Retinal pigment epithelial cell (primary cell): Measurements from ENCODE around the gene TCERG1L.
"Not testable (repeated sequence)": the region's sequence is repeated elsewhere in the genome, so short reads cannot be mapped to it uniquely, and the experiment has no call there.

ENCODE experiments used
- DNase-seq: peaks from one replicate; pipeline ENCODE4 v3.0.0-alpha.2; 2010; ENCODE audit warnings: low read depth
- H3K4me3 ChIP-seq: 2 replicates; pipeline ENCODE4 v1.5.1; 2011; ENCODE audit warnings: mild to moderate bottlenecking, low read length, control low read depth, moderate library complexity
- TF ChIP-seq, protein P1 (sequence below): conservative IDR thresholded peaks from 2 replicates; pipeline ENCODE4 v1.5.1; 2011; ENCODE audit warnings: low read depth, low read length, control low read depth, inconsistent platforms

TCERG1L gene

DNA sequence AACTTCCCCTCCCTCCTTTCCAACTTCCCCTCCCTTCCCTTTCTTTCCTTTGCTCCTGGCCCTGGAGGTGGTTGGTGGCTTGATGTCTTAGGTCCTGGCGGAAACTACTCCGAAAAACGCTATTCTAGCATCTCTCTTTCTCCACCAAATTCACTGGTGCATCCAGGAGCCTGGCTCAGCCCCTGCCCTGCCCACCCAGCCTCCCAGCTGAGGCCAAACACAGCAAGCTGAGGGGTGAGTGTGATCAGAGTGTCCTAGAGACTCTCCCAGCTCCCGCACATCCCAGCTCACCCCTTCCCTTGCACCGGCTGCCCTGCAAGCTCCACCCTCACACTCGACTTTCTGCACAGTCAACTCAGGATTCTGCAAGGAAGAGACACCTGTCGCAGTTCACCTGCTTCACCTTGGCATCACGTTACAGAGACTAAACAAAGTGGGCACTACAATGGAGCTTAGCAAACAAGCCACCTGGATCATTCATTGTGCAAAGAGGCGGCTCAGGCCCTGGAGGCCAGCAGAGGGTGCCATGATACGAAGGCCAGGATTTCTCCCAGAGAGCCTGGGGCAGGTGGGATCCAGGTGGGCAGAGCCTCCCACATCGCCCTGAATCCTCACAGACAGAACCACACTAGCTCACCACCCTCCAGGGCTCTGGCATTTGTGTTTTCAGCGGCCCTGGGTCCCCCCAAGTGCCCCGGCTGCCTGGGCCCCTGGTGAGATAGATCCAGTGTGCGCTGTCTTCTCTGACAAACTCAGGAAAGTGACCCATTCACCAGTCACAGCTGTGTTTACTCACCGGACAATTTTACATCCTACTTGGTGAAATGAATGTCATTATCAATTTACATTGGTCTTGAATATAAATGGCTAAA, 169.6 kb downstream of the TCERG1L start:
- H3K4me3 ChIP-seq = no peak overlapping the region
- DNase-seq = no peak
- TF ChIP-seq, protein P1, sequence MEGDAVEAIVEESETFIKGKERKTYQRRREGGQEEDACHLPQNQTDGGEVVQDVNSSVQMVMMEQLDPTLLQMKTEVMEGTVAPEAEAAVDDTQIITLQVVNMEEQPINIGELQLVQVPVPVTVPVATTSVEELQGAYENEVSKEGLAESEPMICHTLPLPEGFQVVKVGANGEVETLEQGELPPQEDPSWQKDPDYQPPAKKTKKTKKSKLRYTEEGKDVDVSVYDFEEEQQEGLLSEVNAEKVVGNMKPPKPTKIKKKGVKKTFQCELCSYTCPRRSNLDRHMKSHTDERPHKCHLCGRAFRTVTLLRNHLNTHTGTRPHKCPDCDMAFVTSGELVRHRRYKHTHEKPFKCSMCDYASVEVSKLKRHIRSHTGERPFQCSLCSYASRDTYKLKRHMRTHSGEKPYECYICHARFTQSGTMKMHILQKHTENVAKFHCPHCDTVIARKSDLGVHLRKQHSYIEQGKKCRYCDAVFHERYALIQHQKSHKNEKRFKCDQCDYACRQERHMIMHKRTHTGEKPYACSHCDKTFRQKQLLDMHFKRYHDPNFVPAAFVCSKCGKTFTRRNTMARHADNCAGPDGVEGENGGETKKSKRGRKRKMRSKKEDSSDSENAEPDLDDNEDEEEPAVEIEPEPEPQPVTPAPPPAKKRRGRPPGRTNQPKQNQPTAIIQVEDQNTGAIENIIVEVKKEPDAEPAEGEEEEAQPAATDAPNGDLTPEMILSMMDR = no peak

DNA sequence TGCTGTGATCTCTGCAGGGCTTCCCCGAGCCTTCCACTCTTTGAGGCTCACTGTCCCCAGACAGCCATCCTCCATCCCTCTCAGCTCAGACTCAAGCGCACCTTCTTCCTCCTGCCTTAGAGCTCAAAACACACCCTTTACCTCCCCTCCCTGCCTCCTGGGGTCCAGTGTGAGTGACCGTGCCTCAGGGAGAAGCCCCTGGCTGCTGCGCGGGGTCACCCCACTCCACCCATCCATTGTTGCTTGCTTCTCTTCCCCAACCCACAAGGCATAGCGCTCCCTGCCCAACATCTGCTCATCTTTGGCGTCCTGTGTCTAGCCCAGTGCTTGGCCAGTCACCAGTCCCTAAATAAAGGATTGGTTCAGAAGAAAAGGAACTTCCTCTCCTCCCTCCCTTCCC, 170.3 kb downstream of the TCERG1L start:
- TF ChIP-seq, protein P1 = no peak

DNA sequence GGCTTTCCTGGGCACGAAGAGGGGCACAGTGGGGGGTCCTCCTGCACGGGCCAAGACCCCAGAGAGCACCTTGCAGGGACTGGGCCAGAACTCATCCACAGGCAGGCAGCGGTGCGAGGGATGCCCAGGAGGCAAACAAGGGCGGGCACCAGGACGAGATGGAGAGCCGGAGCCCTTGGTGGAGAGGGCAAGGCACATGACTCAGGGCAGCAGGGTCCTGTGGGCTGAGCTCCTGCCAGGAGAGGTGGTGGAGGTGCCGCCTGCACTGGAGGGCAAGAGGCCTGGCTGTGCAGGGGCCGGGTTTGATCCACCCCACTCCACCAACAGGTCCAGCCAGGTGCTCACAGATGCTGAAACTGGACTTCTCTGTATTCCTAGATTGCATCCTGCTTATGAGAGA, 170.9 kb downstream of the TCERG1L start:
- TF ChIP-seq, protein P1 = no peak
- H3K4me3 ChIP-seq = no peak overlapping the region
- DNase-seq = no peak

More for the DNA sequence above, 170.3 kb downstream of the TCERG1L start:
- H3K4me3 ChIP-seq = no peak overlapping the region
- no peak for DNase-seq

DNA sequence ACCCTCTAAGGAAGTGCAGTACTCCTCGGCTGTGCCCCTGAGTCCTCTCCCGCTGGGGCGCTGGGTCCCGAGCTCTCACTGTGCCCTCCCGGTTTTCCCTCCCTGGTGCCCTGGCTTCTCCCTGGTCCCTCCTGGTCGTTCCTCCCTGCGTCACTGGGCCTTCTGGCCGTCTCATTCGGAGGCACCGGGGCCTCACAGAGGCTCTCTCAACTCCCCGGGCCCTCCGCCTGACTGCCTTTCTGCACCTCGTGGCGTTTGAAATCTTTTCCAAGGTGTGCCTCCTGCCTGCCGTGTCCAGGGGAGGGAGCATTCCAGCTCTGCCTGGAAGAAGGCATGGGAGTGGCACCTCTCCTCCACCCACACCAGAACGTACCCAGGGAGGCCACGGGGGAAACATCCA, 174.3 kb downstream of the TCERG1L start:
- H3K4me3 ChIP-seq = no peak overlapping the region
- no peak for DNase-seq
- TF ChIP-seq, protein P1 = no peak

DNA sequence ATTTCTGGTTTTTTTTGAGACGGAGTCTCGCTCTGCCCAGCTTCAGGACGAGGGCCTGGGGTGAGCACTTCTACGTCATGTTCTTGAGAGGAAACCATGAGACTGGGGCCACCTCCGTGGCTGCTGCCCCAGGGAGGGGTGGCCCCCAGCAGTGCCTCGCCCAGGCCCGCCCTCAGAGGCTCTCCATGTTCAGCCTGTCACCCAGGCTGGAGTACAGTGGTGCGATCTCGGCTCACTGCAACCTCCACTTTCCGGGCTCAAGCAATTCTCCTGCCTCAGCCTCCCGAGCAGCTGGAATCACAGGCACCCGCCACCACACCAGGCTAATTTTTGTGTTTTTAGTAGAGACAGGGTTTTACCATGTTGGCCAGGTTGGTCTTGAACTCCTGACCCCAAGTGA, 175.2 kb downstream of the TCERG1L start:
- DNase-seq, H3K4me3 ChIP-seq: not testable (repeated sequence)

DNA sequence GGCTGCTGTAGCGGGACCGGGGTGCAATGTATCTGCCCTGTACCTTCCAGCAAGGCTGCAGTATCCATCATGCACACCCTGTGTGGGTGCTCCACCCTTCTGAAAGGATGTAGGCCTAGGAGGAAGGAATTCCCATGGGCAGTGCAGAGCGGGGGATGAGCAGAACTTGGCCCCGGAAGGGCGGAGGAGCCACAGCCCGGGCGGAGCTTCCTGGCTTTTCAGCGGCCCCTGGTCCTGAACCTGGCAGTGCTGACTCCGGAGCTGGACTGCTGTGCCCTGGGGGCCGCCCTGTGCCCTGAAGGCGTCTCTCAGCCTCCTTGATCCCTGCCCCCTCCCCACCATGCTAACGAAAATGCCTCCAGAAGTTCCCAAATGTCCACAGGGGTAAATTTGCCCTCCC, 175.8 kb downstream of the TCERG1L start:
- no peak for DNase-seq
- no peak overlapping the region for H3K4me3 ChIP-seq
- TF ChIP-seq, protein P1 = no peak

DNA sequence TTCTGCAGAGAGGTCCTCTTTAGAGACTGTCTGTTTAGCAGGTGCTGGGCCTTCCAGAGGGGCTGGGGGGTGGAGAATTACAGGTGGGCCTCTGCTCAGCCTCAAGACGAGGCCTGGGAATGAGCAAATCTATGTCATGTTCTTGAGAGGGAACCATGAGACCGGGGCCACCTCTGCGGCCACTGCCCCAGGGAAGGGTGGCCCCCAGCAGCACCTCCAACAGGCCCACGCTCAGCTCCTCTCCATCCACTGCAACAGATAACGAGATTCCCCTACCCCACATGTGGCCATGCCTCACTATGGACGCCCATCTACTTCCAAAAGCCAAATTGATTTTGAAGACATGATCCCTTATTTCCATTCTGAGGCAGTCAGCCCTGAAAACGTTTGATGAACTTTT, 176.9 kb downstream of the TCERG1L start:
- DNase-seq = no peak
- H3K4me3 ChIP-seq = no peak overlapping the region
- TF ChIP-seq, protein P1 = no peak
